Calu3 (cell line): ENCODE data around the gene ANKRD61. TPM values are rescaled to one million over a fixed set of nuclear protein-coding genes. Genes with fewer than 3 reads are reported as not detected.

Experiments used
- BruUV-seq: library from RNA; stranded (reverse); fragments of 400-500 nt; replicated peaks from 2 replicates; lab custom pipeline; 2021; lab: Mats Ljungman, UMichigan
- CTCF ChIA-PET: fragments of 300-600 bp; sonication (Branson Sonifier 250); formaldehyde crosslinking; loops from one replicate; lab custom pipeline; 2022; ENCODE audit warnings: antibody characterized with exemption; lab: Charles Lee
- DNase-seq: peaks from one replicate; pipeline ENCODE4 v3.0.0; 2022
- H3K27ac Mint-ChIP-seq: one replicate; pipeline ENCODE4 v1.8.0; 2022; ENCODE audit warnings: mixed read lengths; ENCODE audit not compliant: unreplicated experiment
- H3K27me3 Mint-ChIP-seq: one replicate; pipeline ENCODE4 v1.8.0; 2022; ENCODE audit warnings: mixed read lengths; ENCODE audit not compliant: unreplicated experiment
- H3K36me3 Mint-ChIP-seq: one replicate; pipeline ENCODE4 v1.8.0; 2022; ENCODE audit warnings: mild to moderate bottlenecking, moderate library complexity, mixed read lengths; ENCODE audit not compliant: insufficient read depth, unreplicated experiment
- H3K4me1 Mint-ChIP-seq: one replicate; pipeline ENCODE4 v1.8.0; 2022; ENCODE audit warnings: mild to moderate bottlenecking, low read depth, mixed read lengths; ENCODE audit not compliant: unreplicated experiment
- H3K4me3 Mint-ChIP-seq: one replicate; pipeline ENCODE4 v1.8.0; 2022; ENCODE audit warnings: mild to moderate bottlenecking, low read depth, moderate library complexity, mixed read lengths; ENCODE audit not compliant: unreplicated experiment
- H3K9me3 Mint-ChIP-seq: one replicate; pipeline ENCODE4 v1.8.0; 2022; ENCODE audit warnings: low read depth, mixed read lengths; ENCODE audit not compliant: unreplicated experiment
- CTCF ChIP-seq: fragments of 200-600 bp; IDR thresholded peaks from one replicate; pipeline ENCODE4 v1.8.0; 2022; ENCODE audit warnings: antibody characterized with exemption; ENCODE audit not compliant: unreplicated experiment
- intact Hi-C: fragments of 100-400 bp; cut with micrococcal nuclease; formaldehyde crosslinking; loops from one replicate; pipeline ENCODE4 v1.10.0; 2022; ENCODE audit not compliant: unreplicated experiment
- total RNA-seq: library from RNA; stranded (reverse); gene quantifications from 2 replicates; pipeline ENCODE4 v1.2.3, GENCODE V29; 2022

The ANKRD61 gene
- total RNA-seq, 1 experiment from 2014 or later = 0.47 TPM

- Mint-ChIP-seq H3K4me1 (peaks cover 22% of the 10 kb centered on the region), H3K27me3 (no peaks in the 10 kb centered on the region), H3K36me3 (peaks cover 88% of the 10 kb centered on the region), H3K27ac (peak overlapping the region; percentile 67), H3K9me3 (no peaks in the 10 kb centered on the region), H3K4me3 (no peak overlapping the region)
- TF ChIP-seq CTCF = no peak
- BruUV-seq = no TSS peak
- no peak for DNase-seq
- CTCF ChIA-PET = no interaction called here
- intact Hi-C loops = no loop called here
Observed at GRCh38 chr7:6015917-6016652, 15.1 kb upstream of the ANKRD61 start.

- Mint-ChIP-seq H3K4me1 (peaks cover 17% of the 10 kb centered on the region), H3K36me3 (peaks cover 89% of the 10 kb centered on the region), H3K4me3 (no peak overlapping the region), H3K27me3 (no peaks in the 10 kb centered on the region), H3K9me3 (no peaks in the 10 kb centered on the region), H3K27ac (peak overlapping the region; percentile 67)
- CTCF ChIA-PET = interaction anchor here (0.7 kb wide), 1 partner anchor 26 kb away, joined by 7 read pairs; no protein-coding TSS in a partner anchor
- intact Hi-C loops = no loop called here
- DNase-seq = no peak
- no peak for TF ChIP-seq CTCF
- no TSS peak for BruUV-seq
Observed at GRCh38 chr7:6016653-6016966, 14.6 kb upstream of the ANKRD61 start.

- Mint-ChIP-seq H3K27me3 (no peaks in the 10 kb centered on the region), H3K36me3 (peaks cover 92% of the 10 kb centered on the region), H3K9me3 (no peaks in the 10 kb centered on the region), H3K4me1 (no peaks in the 10 kb centered on the region), H3K27ac (peak overlapping the region; percentile 24), H3K4me3 (no peak overlapping the region)
- no TSS peak for BruUV-seq
- intact Hi-C loops = no loop called here
- no peak for DNase-seq
- TF ChIP-seq CTCF = no peak
- CTCF ChIA-PET = no interaction called here
Observed at GRCh38 chr7:6020371-6021286, 10.5 kb upstream of the ANKRD61 start.

GRCh38 chr7:6022707-6023106 is 8.5 kb upstream of the ANKRD61 start:
- no TSS peak for BruUV-seq
- Mint-ChIP-seq H3K27me3 (no peaks in the 10 kb centered on the region), H3K36me3 (peaks cover 94% of the 10 kb centered on the region), H3K9me3 (no peaks in the 10 kb centered on the region), H3K27ac (no peak overlapping the region), H3K4me3 (no peak overlapping the region), H3K4me1 (peaks cover 6% of the 10 kb centered on the region)
- intact Hi-C loops = no loop called here
- no peak for DNase-seq
- TF ChIP-seq CTCF = no peak
- CTCF ChIA-PET = no interaction called here
